Endothelial cell of umbilical vein (primary cell): ENCODE data around the gene STAB2. TPM values are rescaled to one million over a fixed set of nuclear protein-coding genes. Genes with fewer than 3 reads are reported as not detected.

Experiments used
- BruUV-seq: library from RNA; stranded (reverse); fragments of 400-500 nt; replicated peaks from 2 replicates; lab custom pipeline; 2021; lab: Mats Ljungman, UMichigan
- CTCF ChIA-PET: fragments of 300-600, 350-600 bp; sonication (Branson Sonifier 250); formaldehyde crosslinking; loops from one replicate; lab custom pipeline; 2021; ENCODE audit warnings: antibody characterized with exemption, inconsistent platforms; lab: Charles Lee
- POLR2A ChIA-PET: fragments of 300-600, 350-600 bp; sonication (Branson Sonifier 250); formaldehyde crosslinking; loops from one replicate; lab custom pipeline; 2021; ENCODE audit warnings: antibody characterized with exemption, inconsistent platforms; lab: Charles Lee
- DNase-seq: peaks from one replicate; pipeline ENCODE4 v3.0.0-alpha.2; 2011; ENCODE audit warnings: low read depth, low spot score
- FAIRE-seq: peaks from 2 replicates; lab custom pipeline; 2011; peaks lifted over from hg19 to GRCh38; lab: Jason Lieb, UNC
- H2AFZ ChIP-seq: 2 replicates; pipeline ENCODE4 v1.6.0; 2012; ENCODE audit warnings: low read depth, low read length, control low read depth, inconsistent platforms
- H3K27ac ChIP-seq: 2 replicates; pipeline ENCODE4 v1.5.1; 2011; ENCODE audit warnings: low read depth, mild to moderate bottlenecking, control low read depth, low read length, moderate library complexity; ENCODE audit not compliant: insufficient read depth
- H3K27me3 ChIP-seq, 2 experiments: 2 replicates each; pipeline versions ENCODE4 v1.6.0 to v1.6.1; 2011; ENCODE audit warnings: low read length in 2 of 2, mixed read lengths in 1 of 2; ENCODE audit not compliant: control insufficient read depth in 2 of 2, insufficient read depth in 2 of 2
- H3K36me3 ChIP-seq, 2 experiments: 2 replicates in 1 of 2; 3 replicates in 1 of 2; pipeline ENCODE4 v1.5.1; 2011; ENCODE audit warnings: low read length in 2 of 2, mild to moderate bottlenecking in 1 of 2, moderate library complexity in 1 of 2; ENCODE audit not compliant: control insufficient read depth in 2 of 2, insufficient read depth in 2 of 2; ENCODE audit errors: extremely low read depth in 1 of 2
- H3K4me1 ChIP-seq: 3 replicates; pipeline ENCODE4 v1.5.1; 2011; ENCODE audit warnings: mild to moderate bottlenecking, low read length; ENCODE audit not compliant: control insufficient read depth, insufficient read depth; ENCODE audit errors: extremely low read depth
- H3K4me2 ChIP-seq: 2 replicates; pipeline ENCODE4 v1.6.1; 2011; ENCODE audit warnings: low read length, control low read depth, mixed read lengths; ENCODE audit not compliant: insufficient read depth
- H3K4me3 ChIP-seq, 3 experiments: fragments of 200-600 bp in 1 of 3; sonication (generic), shearing (Covaris generic) in 1 of 3; replicated peaks in 1 of 3; 2 replicates each; pipeline ENCODE4 v1.5.1; 2011 to 2016; ENCODE audit warnings: control low read depth in 3 of 3, low read length in 3 of 3, mild to moderate bottlenecking in 2 of 3, inconsistent platforms in 1 of 3, low read depth in 1 of 3, moderate library complexity in 1 of 3; ENCODE audit not compliant: insufficient read depth in 1 of 3
- H3K79me2 ChIP-seq: 2 replicates; pipeline ENCODE4 v1.6.0; 2012; ENCODE audit warnings: low read length, inconsistent platforms; ENCODE audit not compliant: control insufficient read depth, insufficient read depth
- H3K9ac ChIP-seq: replicated peaks from 2 replicates; pipeline ENCODE3; 2011; ENCODE audit warnings: low read length, control low read depth; ENCODE audit not compliant: insufficient read depth; ENCODE audit errors: extremely low read depth
- H3K9me1 ChIP-seq: replicated peaks from 3 replicates; pipeline ENCODE4 v1.6.0; 2011; ENCODE audit warnings: mild to moderate bottlenecking, low read length; ENCODE audit not compliant: control insufficient read depth, insufficient read depth; ENCODE audit errors: extremely low read depth
- H3K9me3 ChIP-seq: replicated peaks from 2 replicates; pipeline ENCODE4 v1.5.1; 2012; ENCODE audit warnings: low read length, inconsistent platforms; ENCODE audit not compliant: control insufficient read depth, insufficient read depth
- H4K20me1 ChIP-seq: replicated peaks from 2 replicates; pipeline ENCODE3; 2011; ENCODE audit warnings: mild to moderate bottlenecking, low read length; ENCODE audit not compliant: control insufficient read depth, insufficient read depth; ENCODE audit errors: extremely low read depth
- EZH2 ChIP-seq: IDR thresholded peaks from 2 replicates; pipeline ENCODE4 v1.6.1; 2012; ENCODE audit warnings: borderline replicate concordance, low read depth, mild to moderate bottlenecking, moderate library complexity, low read length, inconsistent platforms; ENCODE audit not compliant: severe bottlenecking
- FOS ChIP-seq: IDR thresholded peaks from 2 replicates; pipeline ENCODE4 v1.6.1; 2011; ENCODE audit warnings: mild to moderate bottlenecking, low read length, moderate library complexity, borderline replicate concordance; ENCODE audit not compliant: insufficient read depth
- GATA2 ChIP-seq: IDR thresholded peaks from 2 replicates; pipeline ENCODE4 v1.7.0; 2011; ENCODE audit warnings: low read depth, mild to moderate bottlenecking, moderate library complexity, mixed read lengths, low read length; ENCODE audit not compliant: insufficient read length, insufficient read depth
- JUN ChIP-seq: IDR thresholded peaks from 2 replicates; pipeline ENCODE4 v1.6.1; 2011; ENCODE audit warnings: borderline replicate concordance, low read depth; ENCODE audit not compliant: insufficient read length, insufficient read depth
- MYC ChIP-seq: IDR thresholded peaks from one replicate; pipeline ENCODE4 v1.6.1; 2011; ENCODE audit warnings: mild to moderate bottlenecking, low read depth, low read length
- POLR2A ChIP-seq: IDR thresholded peaks from 2 replicates; pipeline ENCODE4 v1.6.1; 2012; ENCODE audit warnings: low read depth, mild to moderate bottlenecking, control low read depth, low read length
- POLR2AphosphoS5 ChIP-seq: IDR thresholded peaks from 2 replicates; pipeline ENCODE4 v1.6.1; 2012; ENCODE audit warnings: low read depth, mild to moderate bottlenecking, control low read depth, low read length, moderate library complexity; ENCODE audit not compliant: insufficient read depth
- dilution Hi-C: fragments of 300-500 bp; cut with MboI; formaldehyde crosslinking; loops from one replicate; pipeline ENCODE4 v1.15.0; 2019; ENCODE audit warnings: low sequenced_read_pairs; ENCODE audit not compliant: extremely low pct_ligation_motif_present
- intact Hi-C: fragments of 100-400 bp; cut with micrococcal nuclease; formaldehyde crosslinking; loops from one replicate; pipeline ENCODE4 v1.10.0; 2022
- polyA plus RNA-seq, 4 experiments: library from polyadenylated mRNA; depleted of rRNA in 3 of 4; stranded (reverse) in 3 of 4; unstranded in 1 of 4; fragments of >200 nt; gene quantifications; 2 replicates each; pipeline versions ENCODE4 v1.2.1 to v1.2.3, GENCODE V29; 2011 to 2012; ENCODE audit warnings: missing spikeins in 1 of 4
- total RNA-seq: library from RNA; stranded (reverse); gene quantifications from 2 replicates; pipeline ENCODE4 v1.2.3, GENCODE V29; 2021
- TF ChIP-seq, protein P1 (sequence below), 2 donors: IDR thresholded peaks; 1 replicate in 1 of 2; 2 replicates in 1 of 2; pipeline ENCODE4 v1.5.1; 2011; ENCODE audit warnings: low read length in 2 of 2, mild to moderate bottlenecking in 2 of 2, moderate library complexity in 2 of 2, control low read depth in 1 of 2, inconsistent platforms in 1 of 2, low read depth in 1 of 2; ENCODE audit not compliant: insufficient read depth in 1 of 2; ENCODE audit errors: extremely low read depth in 1 of 2
- TF ChIP-seq, protein P2 (sequence below): IDR thresholded peaks from 2 replicates; pipeline ENCODE4 v1.6.1; 2011; ENCODE audit not compliant: insufficient read depth, insufficient read length

STAB2 gene
- total and polyA plus RNA-seq, 2 donors (not counting 3 experiments of a cell fraction or from before 2014, with no cell fraction given) = 0.01 TPM; not detected in 1

DNA sequence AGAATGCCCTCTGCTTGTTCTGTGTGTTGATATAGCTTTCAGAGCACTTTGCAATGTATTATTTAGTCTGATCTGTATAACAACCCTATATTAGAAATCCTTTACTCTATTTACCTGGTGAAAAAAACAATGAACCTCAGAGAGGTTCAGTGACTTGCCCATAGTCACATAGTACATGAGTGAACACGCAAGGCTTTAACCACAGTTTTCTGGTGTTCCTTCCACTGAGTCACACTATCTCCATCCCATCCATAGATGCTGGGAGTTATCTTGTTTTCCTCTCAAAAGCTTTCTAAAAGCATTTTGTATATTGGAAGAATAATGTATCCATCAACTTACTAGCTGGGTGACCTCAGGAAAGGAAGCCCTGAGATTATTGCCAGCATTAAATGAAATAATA is 149.5 kb downstream of the STAB2 start:
- Histone ChIP-seq H4K20me1 (no peaks in the 10 kb centered on the region), H3K27ac (no peak overlapping the region), H3K4me3 (no peak overlapping the region), H3K9me3 (no peaks in the 10 kb centered on the region), H3K9ac (no peak overlapping the region), H3K79me2 (no peaks in the 10 kb centered on the region), H3K4me2 (no peak overlapping the region), H3K36me3 (no peaks in the 10 kb centered on the region), H3K9me1 (no peaks in the 10 kb centered on the region), H2AFZ (no peak overlapping the region), H3K27me3 (peaks cover 0 to 2% of the 10 kb centered on the region in 2 experiments), H3K4me1 (no peaks in the 10 kb centered on the region)
- CTCF ChIA-PET = no interaction called here
- dilution Hi-C loops (no loop called here), intact Hi-C loops (no loop called here)
- no peak for TF ChIP-seq GATA2
- TF ChIP-seq EZH2 = no peak
- TF ChIP-seq POLR2A = no peak
- TF ChIP-seq FOS = no peak
- TF ChIP-seq, protein P1, sequence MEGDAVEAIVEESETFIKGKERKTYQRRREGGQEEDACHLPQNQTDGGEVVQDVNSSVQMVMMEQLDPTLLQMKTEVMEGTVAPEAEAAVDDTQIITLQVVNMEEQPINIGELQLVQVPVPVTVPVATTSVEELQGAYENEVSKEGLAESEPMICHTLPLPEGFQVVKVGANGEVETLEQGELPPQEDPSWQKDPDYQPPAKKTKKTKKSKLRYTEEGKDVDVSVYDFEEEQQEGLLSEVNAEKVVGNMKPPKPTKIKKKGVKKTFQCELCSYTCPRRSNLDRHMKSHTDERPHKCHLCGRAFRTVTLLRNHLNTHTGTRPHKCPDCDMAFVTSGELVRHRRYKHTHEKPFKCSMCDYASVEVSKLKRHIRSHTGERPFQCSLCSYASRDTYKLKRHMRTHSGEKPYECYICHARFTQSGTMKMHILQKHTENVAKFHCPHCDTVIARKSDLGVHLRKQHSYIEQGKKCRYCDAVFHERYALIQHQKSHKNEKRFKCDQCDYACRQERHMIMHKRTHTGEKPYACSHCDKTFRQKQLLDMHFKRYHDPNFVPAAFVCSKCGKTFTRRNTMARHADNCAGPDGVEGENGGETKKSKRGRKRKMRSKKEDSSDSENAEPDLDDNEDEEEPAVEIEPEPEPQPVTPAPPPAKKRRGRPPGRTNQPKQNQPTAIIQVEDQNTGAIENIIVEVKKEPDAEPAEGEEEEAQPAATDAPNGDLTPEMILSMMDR (IDR thresholded peaks at IDR 0.05; ENCODE audit: extremely low read depth in 1 of 2, insufficient read depth in 1 of 2, low read depth in 1 of 2, low read length in 2 of 2) = no peak
- no peak for TF ChIP-seq MYC
- TF ChIP-seq POLR2AphosphoS5 = no peak
- TF ChIP-seq JUN = no peak
- TF ChIP-seq, protein P2, sequence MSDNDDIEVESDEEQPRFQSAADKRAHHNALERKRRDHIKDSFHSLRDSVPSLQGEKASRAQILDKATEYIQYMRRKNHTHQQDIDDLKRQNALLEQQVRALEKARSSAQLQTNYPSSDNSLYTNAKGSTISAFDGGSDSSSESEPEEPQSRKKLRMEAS = no peak
- FAIRE-seq (no peak), DNase-seq (no peak)
- no TSS peak for BruUV-seq
- POLR2A ChIA-PET = no interaction called here
